CD4-positive, alpha-beta T cell (primary cell): Measurements from ENCODE around the gene KRT15. TPM values are rescaled to one million over a fixed set of nuclear protein-coding genes. Genes with fewer than 3 reads are reported as not detected.

ENCODE experiments used
- ATAC-seq: fragments of 200-7000 bp; cut with Tn5 transposase; one replicate; pipeline ENCODE4 v1.10.0; 2022; ENCODE audit warnings: mild to moderate bottlenecking; ENCODE audit not compliant: poor library complexity
- CTCF ChIA-PET: fragments of 350-600 bp; sonication (Branson Sonifier 250); formaldehyde crosslinking; loops from one replicate; lab custom pipeline; 2021; ENCODE audit warnings: antibody characterized with exemption, inconsistent platforms; lab: Charles Lee
- POLR2A ChIA-PET: fragments of 350-600 bp; sonication (Branson Sonifier 250); formaldehyde crosslinking; loops from one replicate; lab custom pipeline; 2021; ENCODE audit warnings: antibody characterized with exemption, inconsistent platforms; lab: Charles Lee
- DNase-seq, 14 experiments: peaks; one replicate each; pipeline ENCODE4 v3.0.0-alpha.2; 2013 to 2020; ENCODE audit warnings: mixed read lengths in 2 of 14
- H3K27ac ChIP-seq, 2 donors: one replicate each; pipeline versions ENCODE4 v1.5.1 to v1.7.0; 2013; ENCODE audit warnings: low read length in 2 of 2, low read depth in 1 of 2, mild to moderate bottlenecking in 1 of 2
- H3K27me3 ChIP-seq, 2 experiments: 1 replicate in 1 of 2; 2 replicates in 1 of 2; pipeline versions ENCODE4 v1.6.1 to v1.7.0; 2013; ENCODE audit warnings: low read length in 2 of 2, control low read depth in 1 of 2, mild to moderate bottlenecking in 1 of 2, moderate library complexity in 1 of 2; ENCODE audit not compliant: insufficient read depth in 2 of 2, control insufficient read depth in 1 of 2
- H3K36me3 ChIP-seq: one replicate; pipeline ENCODE4 v1.6.1; 2013; ENCODE audit warnings: low read length, control low read depth; ENCODE audit not compliant: insufficient read depth
- H3K4me1 ChIP-seq: one replicate; pipeline ENCODE4 v1.6.1; 2013; ENCODE audit warnings: low read length, control low read depth; ENCODE audit not compliant: insufficient read depth
- H3K4me3 ChIP-seq: one replicate; pipeline ENCODE4 v1.5.1; 2013; ENCODE audit warnings: mild to moderate bottlenecking, low read length, moderate library complexity
- H3K9me3 ChIP-seq, 2 experiments: 1 replicate in 1 of 2; 2 replicates in 1 of 2; pipeline versions ENCODE4 v1.6.1 to v1.7.0; 2013; ENCODE audit warnings: low read length in 2 of 2, mild to moderate bottlenecking in 2 of 2, control low read depth in 1 of 2, moderate library complexity in 1 of 2; ENCODE audit not compliant: control insufficient read depth in 1 of 2, insufficient read depth in 1 of 2
- H3K27ac Mint-ChIP-seq: one replicate; pipeline ENCODE4 v1.8.0; 2020; ENCODE audit warnings: mixed read lengths
- H3K27me3 Mint-ChIP-seq: one replicate; pipeline ENCODE4 v1.8.0; 2021; ENCODE audit warnings: mixed read lengths
- H3K36me3 Mint-ChIP-seq: one replicate; pipeline ENCODE4 v1.8.0; 2021; ENCODE audit warnings: low read depth, mixed read lengths
- H3K4me1 Mint-ChIP-seq: one replicate; pipeline ENCODE4 v1.8.0; 2021; ENCODE audit warnings: low read depth, mixed read lengths
- H3K4me3 Mint-ChIP-seq: one replicate; pipeline ENCODE4 v1.8.0; 2020; ENCODE audit warnings: mild to moderate bottlenecking, mixed read lengths
- H3K9me3 Mint-ChIP-seq: one replicate; pipeline ENCODE4 v1.8.0; 2020; ENCODE audit warnings: mixed read lengths
- CTCF ChIP-seq: fragments of 200-600 bp; IDR thresholded peaks from one replicate; pipeline ENCODE4 v1.8.0; 2022; ENCODE audit warnings: antibody characterized with exemption, mild to moderate bottlenecking
- intact Hi-C, 2 experiments: fragments of 100-400 bp; cut with DNase I in 1 of 2; cut with micrococcal nuclease in 1 of 2; formaldehyde crosslinking; loops; one replicate each; pipeline versions ENCODE4 v1.15.1 to v1.9.0; 2023 to 2025; cut with DNase I, micrococcal nuclease
- total RNA-seq, 174 experiments: library from RNA in 2 of 174; stranded (reverse) in 2 of 174; gene quantifications; one replicate each; pipeline ENCODE4 v1.2.3 and lab custom pipeline; 2021 to 2026

The KRT15 gene
- total RNA-seq, 2 experiments from 2014 or later, result not detected

- no peaks in the 10 kb centered on the region for H3K27me3 Mint-ChIP-seq
- H3K36me3 Mint-ChIP-seq, result no peaks in the 10 kb centered on the region
- H3K4me3 Mint-ChIP-seq, result no peak overlapping the region
- ChIA-PET POLR2A (no interaction called here), CTCF (no interaction called here)
- H3K36me3 ChIP-seq, result no peaks in the 10 kb centered on the region
- TF ChIP-seq CTCF, result no peak
- H3K4me1 ChIP-seq, result no peaks in the 10 kb centered on the region
- peaks cover 0 to 2% of the 10 kb centered on the region in 2 experiments for H3K27me3 ChIP-seq
- H3K4me3 ChIP-seq, result no peak overlapping the region
- intact Hi-C loops, result no loop called here
- H3K9me3 Mint-ChIP-seq, result no peaks in the 10 kb centered on the region
- H3K9me3 ChIP-seq, result no peaks in the 10 kb centered on the region
- ATAC-seq, result no peak
- H3K27ac Mint-ChIP-seq, result no peak overlapping the region
- H3K4me1 Mint-ChIP-seq, result no peaks in the 10 kb centered on the region
- no peak overlapping the region for H3K27ac ChIP-seq
- no peak for DNase-seq
These were observed 35.2 kb downstream of the KRT15 start for GRCh38 chr17:41483531-41483930.

- no peaks in the 10 kb centered on the region for H3K9me3 Mint-ChIP-seq
- no peak within 1 kb of the TSS for H3K4me3 ChIP-seq
- H3K27me3 Mint-ChIP-seq, result no peaks in the 10 kb centered on the region
- no peaks in the 10 kb centered on the region for H3K9me3 ChIP-seq
- DNase-seq, result no peak
- H3K36me3 Mint-ChIP-seq, result no peaks in the 10 kb centered on the region
- no peak within 1 kb of the TSS for H3K27ac Mint-ChIP-seq
- no peaks in the 10 kb centered on the region for H3K4me1 ChIP-seq
- POLR2A ChIA-PET, result no interaction called here
- TF ChIP-seq CTCF, result no peak
- H3K27me3 ChIP-seq, result peaks cover 0 to 2% of the 10 kb centered on the region in 2 experiments
- intact Hi-C loops, result no loop called here
- no peak within 1 kb of the TSS for H3K4me3 Mint-ChIP-seq
- no peaks in the 10 kb centered on the region for H3K4me1 Mint-ChIP-seq
- H3K36me3 ChIP-seq, result no peaks in the 10 kb centered on the region
- ATAC-seq, result no peak
- no peak within 1 kb of the TSS for H3K27ac ChIP-seq
- CTCF ChIA-PET, result no interaction called here
These were observed 37.7 kb downstream of the KRT15 start, which contains the start of gene KRT35 for GRCh38 chr17:41481036-41481435. TSS of gene KRT35 (minus strand) at chr17:41481151. CDS start at chr17:41481097, 54 bp downstream.

- Mint-ChIP-seq H3K4me3 (no peak overlapping the region), H3K27ac (no peak overlapping the region), H3K27me3 (no peaks in the 10 kb centered on the region), H3K4me1 (no peaks in the 10 kb centered on the region), H3K36me3 (no peaks in the 10 kb centered on the region), H3K9me3 (no peaks in the 10 kb centered on the region)
- POLR2A ChIA-PET, result no interaction called here
- ATAC-seq (no peak), DNase-seq (no peak)
- Histone ChIP-seq H3K4me1 (no peaks in the 10 kb centered on the region), H3K27ac (no peak overlapping the region), H3K36me3 (no peaks in the 10 kb centered on the region), H3K4me3 (no peak overlapping the region), H3K27me3 (no peaks in the 10 kb centered on the region), H3K9me3 (no peaks in the 10 kb centered on the region)
- intact Hi-C loops, result no loop called here
- CTCF ChIA-PET, result no interaction called here
- no peak for TF ChIP-seq CTCF
These were observed 38.1 kb downstream of the KRT15 start for GRCh38 chr17:41480581-41480980.
